ENCODE data around the gene CETP.

The CETP gene

DNA sequence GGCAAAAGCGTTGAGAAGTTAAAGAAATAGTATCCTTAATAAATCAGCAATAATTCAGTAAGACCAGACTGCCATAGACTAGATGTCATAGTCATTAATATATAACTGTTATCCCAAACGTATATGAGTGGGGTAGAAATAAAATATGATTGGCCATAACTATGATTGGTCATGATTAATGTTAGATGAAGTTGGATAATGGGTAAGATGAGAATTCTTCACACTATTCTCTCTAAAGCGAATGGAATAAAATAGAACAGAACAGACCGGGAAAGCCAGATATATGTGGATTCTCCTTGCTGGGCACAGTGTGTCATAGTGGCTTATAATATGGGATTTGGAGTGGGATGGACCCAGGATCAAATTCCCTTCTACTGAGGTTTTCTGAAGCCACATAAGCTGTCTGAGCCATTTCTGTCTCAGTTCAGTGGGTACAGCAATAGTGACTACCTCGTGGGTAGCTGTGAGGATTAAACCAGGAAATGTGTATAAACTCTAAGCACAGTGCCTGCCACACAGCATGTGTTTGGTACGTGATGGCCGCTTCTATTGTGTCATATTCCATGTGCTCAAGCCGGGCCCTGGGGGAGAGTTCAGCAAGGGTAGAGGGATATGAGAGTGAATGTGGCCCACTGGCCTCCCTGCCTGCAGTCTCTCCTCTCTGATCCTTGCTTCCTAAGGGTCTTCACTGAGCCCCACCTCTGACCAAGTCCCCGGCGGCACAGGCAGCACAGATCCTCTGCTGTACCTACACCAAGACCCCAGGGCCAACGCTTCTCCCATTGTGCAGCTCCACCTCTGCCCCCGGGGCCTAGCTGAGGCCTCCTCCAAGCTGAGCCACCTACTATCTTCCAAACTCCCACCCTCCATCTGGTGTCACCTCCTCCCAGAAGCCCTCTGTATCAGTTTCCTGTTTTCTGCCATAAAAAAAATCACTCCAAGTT lies 3.7 kb downstream of the CETP start:
- TF ChIP-seq, protein P1, sequence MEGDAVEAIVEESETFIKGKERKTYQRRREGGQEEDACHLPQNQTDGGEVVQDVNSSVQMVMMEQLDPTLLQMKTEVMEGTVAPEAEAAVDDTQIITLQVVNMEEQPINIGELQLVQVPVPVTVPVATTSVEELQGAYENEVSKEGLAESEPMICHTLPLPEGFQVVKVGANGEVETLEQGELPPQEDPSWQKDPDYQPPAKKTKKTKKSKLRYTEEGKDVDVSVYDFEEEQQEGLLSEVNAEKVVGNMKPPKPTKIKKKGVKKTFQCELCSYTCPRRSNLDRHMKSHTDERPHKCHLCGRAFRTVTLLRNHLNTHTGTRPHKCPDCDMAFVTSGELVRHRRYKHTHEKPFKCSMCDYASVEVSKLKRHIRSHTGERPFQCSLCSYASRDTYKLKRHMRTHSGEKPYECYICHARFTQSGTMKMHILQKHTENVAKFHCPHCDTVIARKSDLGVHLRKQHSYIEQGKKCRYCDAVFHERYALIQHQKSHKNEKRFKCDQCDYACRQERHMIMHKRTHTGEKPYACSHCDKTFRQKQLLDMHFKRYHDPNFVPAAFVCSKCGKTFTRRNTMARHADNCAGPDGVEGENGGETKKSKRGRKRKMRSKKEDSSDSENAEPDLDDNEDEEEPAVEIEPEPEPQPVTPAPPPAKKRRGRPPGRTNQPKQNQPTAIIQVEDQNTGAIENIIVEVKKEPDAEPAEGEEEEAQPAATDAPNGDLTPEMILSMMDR (IDR thresholded peaks at IDR 0.05; ENCODE audit: poor library complexity, severe bottlenecking) = no peak
- Histone ChIP-seq H3K4me3 (ENCODE audit: severe bottlenecking) (no peak overlapping the region), H3K36me3 (ENCODE audit: low read depth) (no peaks in the 10 kb centered on the region), H3K4me1 (ENCODE audit: insufficient read depth, poor library complexity, severe bottlenecking) (peaks cover 8% of the 10 kb centered on the region), H3K27ac (ENCODE audit: poor library complexity, severe bottlenecking) (peak overlapping the region; percentile 24), H3K27me3 (ENCODE audit: insufficient read depth, poor library complexity, severe bottlenecking) (no peaks in the 10 kb centered on the region), H3K9me3 (ENCODE audit: severe bottlenecking) (peaks cover 3% of the 10 kb centered on the region)
- no peak for DNase-seq (ENCODE audit: low spot score)
- ATAC-seq (ENCODE audit: low read depth) = no peak; the same call in 2 of the 3 replicates

DNA sequence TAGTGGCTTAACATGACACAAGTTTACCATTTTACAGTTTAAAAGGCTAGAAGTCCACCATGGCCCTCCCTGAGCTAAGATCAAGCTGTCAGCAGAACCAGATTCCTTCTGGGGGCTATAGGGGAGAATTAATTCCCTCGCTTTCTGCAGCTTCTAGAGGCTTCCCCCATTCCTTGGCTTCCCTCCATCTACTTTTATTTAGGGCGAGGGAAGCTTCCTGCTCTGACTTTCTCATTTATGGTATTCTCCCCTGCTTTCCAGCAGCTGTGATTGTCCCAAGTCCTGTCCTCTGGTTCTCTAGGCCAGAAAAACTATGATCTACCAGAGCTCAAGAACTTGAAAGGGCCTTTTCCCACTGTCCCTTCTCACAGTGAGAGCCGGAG lies 4.3 kb downstream of the CETP start:
- Histone ChIP-seq H3K36me3 (ENCODE audit: low read depth) (no peaks in the 10 kb centered on the region), H3K4me3 (ENCODE audit: severe bottlenecking) (no peak overlapping the region), H3K4me1 (ENCODE audit: insufficient read depth, poor library complexity, severe bottlenecking) (peaks cover 8% of the 10 kb centered on the region), H3K9me3 (ENCODE audit: severe bottlenecking) (peaks cover 3% of the 10 kb centered on the region), H3K27me3 (ENCODE audit: insufficient read depth, poor library complexity, severe bottlenecking) (no peaks in the 10 kb centered on the region), H3K27ac (ENCODE audit: poor library complexity, severe bottlenecking) (peak overlapping the region; percentile 24)
- DNase-seq (ENCODE audit: low spot score) (no peak), ATAC-seq (ENCODE audit: low read depth) (no peak)
- TF ChIP-seq, protein P1 (IDR thresholded peaks at IDR 0.05; ENCODE audit: poor library complexity, severe bottlenecking) = no peak

GRCh38 chr16:56967733-56968132 lies 6.0 kb downstream of the CETP start:
- Histone ChIP-seq H3K27ac (ENCODE audit: poor library complexity, severe bottlenecking) (no peak overlapping the region), H3K27me3 (ENCODE audit: insufficient read depth, poor library complexity, severe bottlenecking) (no peaks in the 10 kb centered on the region), H3K36me3 (ENCODE audit: low read depth) (no peaks in the 10 kb centered on the region), H3K9me3 (ENCODE audit: severe bottlenecking) (peaks cover 3% of the 10 kb centered on the region), H3K4me3 (ENCODE audit: severe bottlenecking) (no peak overlapping the region), H3K4me1 (ENCODE audit: insufficient read depth, poor library complexity, severe bottlenecking) (peaks cover 8% of the 10 kb centered on the region)
- DNase-seq (ENCODE audit: low spot score) (no peak), ATAC-seq (ENCODE audit: low read depth) (no peak)
- TF ChIP-seq, protein P1 (IDR thresholded peaks at IDR 0.05; ENCODE audit: poor library complexity, severe bottlenecking) = no peak

DNA sequence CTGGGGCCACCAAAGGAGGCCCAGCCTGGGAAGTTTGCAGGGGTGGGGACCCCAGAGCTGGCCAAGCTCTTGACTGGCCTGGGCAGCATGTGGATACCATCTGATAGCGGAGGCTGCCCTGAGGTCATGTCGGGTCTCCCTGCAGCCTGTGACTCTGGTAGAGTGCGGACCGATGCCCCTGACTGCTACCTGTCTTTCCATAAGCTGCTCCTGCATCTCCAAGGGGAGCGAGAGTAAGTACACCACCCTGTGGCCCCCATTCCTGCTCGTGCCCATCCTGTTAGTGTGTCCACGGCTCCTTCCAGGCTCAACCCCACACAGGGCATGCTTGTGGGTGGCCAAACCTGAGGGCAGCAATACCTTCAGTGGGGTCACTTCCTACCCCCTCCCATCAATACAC lies 8.0 kb downstream of the CETP start:
- ATAC-seq (ENCODE audit: low read depth) (no peak), DNase-seq (ENCODE audit: low spot score) (no peak)
- Histone ChIP-seq H3K4me3 (ENCODE audit: severe bottlenecking) (no peak overlapping the region), H3K36me3 (ENCODE audit: low read depth) (no peaks in the 10 kb centered on the region), H3K27ac (ENCODE audit: poor library complexity, severe bottlenecking) (no peak overlapping the region), H3K27me3 (ENCODE audit: insufficient read depth, poor library complexity, severe bottlenecking) (no peaks in the 10 kb centered on the region), H3K9me3 (ENCODE audit: severe bottlenecking) (no peaks in the 10 kb centered on the region), H3K4me1 (ENCODE audit: insufficient read depth, poor library complexity, severe bottlenecking) (peaks cover 6% of the 10 kb centered on the region)
- TF ChIP-seq, protein P1 (IDR thresholded peaks at IDR 0.05; ENCODE audit: poor library complexity, severe bottlenecking) = no peak

All from RWPE2 (cell line).